Measurements from ENCODE around the gene MAEL.
"Not testable (repeated sequence)": the region's sequence is repeated elsewhere in the genome, so short reads cannot be mapped to it uniquely, and the experiment has no call there.

Gene MAEL

DNA sequence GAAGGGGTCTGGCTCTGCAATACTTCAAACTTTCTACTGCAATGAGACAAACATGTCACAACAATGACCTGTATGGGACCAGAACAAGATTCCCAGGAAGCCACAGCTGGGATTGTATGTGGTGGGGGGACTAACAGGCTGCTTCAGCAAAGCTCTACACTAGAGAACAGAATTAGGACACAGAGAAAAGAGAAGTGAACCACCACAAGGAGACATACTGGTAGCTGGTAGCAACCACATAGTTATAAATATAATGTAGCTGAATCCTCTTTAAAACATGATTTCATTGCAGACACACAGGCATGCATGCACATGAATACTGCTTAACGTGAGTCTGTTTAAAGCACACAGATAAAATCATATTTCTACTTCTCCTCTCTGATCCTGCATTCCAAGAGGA lies 10.3 kb upstream of the MAEL start:
- no peak for DNase-seq

- DNase-seq, result no peak
Measured at GRCh38 chr1:166980383-166980782, 8.7 kb upstream of the MAEL start.

- DNase-seq, result no peak
Measured at GRCh38 chr1:166980818-166981217, 8.3 kb upstream of the MAEL start.

DNA sequence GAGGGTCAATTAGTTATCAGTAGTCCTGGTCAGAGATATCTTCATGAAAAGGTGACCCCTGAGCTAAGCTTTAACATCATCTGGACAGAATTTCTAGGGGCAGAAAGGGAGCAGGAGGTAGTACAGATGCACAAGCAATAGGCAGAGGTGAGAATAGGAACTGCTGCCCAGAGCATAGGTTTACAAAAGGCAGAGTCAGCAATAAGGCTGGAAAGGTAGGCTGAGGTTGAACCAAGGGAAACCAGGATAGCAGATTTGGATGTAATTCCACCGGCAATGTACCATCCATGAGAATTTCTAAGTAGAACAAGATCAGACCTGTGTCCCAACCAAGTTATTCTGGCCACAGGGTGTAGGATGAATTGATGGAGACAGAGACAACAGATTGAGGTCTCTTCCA lies 7.5 kb upstream of the MAEL start:
- no peak for DNase-seq

- no peak for DNase-seq
Measured at GRCh38 chr1:166999075-166999474, 10.0 kb downstream of the MAEL start.

DNA sequence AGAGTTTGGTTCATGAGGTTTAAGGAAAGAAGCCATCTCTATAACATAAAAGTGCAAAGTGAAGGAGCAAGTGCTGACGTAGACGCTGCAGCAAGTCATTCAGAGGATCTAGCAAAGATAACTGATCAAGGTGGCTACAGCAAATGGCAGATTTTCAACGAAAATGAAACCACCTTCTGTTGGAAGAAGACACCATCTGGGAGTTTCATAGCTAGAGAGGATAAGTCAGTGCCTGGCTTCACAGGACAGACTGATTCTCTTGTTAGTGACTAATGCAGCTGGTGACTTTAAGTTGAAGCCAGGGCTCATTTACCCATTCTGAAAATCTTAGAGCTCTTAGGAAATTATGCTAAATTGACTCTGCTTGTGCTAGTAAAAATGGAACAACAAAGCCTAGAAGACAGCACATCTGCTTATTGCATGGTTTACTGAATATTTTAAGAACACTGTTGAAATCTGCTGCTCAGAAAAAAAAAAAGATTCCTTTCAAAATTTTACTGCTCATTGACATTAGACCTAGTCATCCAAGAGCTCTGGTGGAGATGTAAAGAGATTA lies 10.5 kb downstream of the MAEL start:
- no peak for DNase-seq

DNA sequence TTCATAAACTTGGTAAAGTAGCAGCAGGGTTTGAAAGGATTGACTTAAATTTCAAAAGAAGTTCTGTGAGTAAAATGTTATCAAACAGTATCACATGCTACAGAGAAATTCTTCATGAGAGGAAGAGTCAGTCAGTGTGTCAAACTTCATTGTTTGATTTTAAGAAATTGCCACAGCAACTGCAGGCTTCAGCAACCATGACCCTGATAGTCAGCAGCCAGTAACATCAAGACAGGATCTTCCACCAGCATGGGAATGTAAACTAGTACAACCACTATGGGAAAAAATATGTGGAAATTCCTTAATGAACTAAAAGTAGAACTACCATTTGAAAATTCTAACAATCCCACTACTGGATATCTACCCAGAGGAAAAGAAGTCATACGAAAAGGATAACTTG lies 11.5 kb downstream of the MAEL start:
- DNase-seq, result no peak

GRCh38 chr1:167002354-167002753 lies 13.3 kb downstream of the MAEL start:
- DNase-seq, result no peak

DNA sequence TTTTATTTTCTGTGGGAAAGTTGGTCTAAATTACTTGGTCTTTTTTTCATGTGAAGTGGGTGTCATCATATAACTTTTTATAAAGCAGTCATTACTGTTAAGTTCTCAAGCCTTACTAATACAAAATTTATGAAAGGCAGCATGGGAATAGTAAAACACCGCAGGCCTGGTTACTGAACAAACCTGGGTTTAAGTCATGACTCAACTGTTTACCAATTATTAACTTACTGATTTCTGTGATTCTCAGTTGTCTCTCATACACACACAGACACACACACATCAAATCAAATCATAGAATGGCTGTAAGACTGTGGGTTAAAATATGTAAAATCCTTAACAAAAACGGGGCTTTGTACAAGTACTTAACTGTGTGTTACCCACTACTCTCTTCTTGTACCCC lies 14.6 kb downstream of the MAEL start:
- no peak for DNase-seq

GRCh38 chr1:167011560-167012191 lies 22.6 kb downstream of the MAEL start:
- DNase-seq, result no peak

- no peak for DNase-seq
Measured at GRCh38 chr1:167012570-167012969, 23.5 kb downstream of the MAEL start.

DNA sequence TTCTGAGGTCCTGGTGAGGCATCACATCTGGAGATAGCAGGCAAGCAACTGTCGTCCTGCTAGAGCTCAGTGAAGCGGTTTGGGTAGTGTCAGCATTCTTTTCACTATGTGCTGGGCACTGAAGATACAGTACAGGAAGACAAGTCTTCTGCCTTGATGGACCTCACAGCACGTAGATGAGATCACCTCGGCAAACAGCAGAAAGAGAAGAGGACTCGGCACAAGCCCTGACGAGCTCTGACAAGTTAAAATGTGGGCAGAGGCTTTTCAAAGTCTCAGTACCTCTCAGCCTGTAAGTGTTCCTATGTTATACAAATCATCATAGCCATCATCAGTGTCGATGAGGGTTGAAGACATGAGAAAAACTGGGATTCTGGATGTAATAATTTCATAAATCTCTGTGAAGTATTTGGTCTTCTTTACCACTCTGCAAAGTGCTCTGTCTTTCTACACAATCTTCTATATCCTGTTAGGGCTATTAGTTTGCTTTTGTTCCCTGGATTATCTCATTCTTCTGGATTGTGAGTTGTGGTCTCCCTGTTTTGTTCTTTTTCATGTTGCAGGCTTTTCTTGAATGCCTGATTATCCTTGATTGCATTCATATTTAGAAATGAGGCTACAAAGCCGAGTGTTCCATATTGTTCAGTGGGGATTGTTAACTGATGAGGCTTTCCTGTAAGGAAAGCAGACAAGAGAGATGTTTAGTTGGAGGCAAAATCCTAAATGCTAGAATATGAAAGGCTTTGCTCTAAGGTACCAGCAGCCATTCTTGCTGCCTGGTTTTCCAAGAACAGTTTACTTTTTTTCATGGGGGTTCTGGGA lies 24.2 kb downstream of the MAEL start:
- no peak for DNase-seq

DNA sequence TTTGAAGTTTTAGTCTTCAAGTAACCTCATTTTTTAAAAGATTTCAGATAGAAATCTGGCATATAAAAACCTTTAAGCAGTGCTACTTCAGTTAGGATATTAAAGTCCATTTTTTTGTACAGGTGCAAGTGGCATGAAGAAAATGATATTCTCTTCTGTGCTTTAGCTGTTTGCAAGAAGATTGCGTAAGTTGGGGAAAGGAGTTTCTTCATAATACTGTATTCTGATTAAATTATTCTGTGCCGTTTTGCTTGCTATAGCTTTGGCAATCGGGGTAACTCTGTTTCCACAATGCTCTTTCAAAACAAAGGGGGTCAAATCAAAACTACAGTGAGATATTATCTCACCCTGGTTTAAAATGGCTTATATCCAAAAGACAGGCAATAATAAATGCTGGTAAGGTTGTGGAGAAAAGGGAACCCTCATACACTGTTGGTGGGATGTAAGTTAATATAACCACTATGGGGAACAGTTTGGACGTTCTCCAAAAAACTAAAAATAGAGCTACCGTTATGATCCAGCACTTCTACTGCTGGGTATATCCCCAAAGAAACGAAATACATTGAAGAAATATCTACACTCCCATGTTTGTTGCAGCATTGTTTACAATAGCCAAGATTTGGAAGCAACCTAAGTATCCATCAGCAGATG lies 27.1 kb downstream of the MAEL start:
- DNase-seq, result no peak

DNA sequence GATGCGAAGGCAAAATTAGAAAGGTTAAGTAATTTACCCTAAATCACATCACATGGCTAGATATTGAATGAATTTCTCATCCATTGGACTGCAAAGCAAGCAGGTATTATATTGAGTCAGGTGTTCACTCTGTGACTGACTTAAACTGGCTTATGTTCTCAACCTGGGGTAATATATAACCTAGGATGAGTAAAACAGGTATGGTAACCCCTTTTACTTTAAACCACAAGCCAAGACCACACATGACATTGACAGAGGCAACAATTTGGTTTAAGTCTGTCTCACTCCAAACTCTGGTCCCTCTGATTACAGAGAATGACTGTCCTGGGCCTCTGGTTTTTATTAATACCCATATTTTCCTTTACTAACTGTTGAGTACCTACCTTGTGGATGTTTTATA lies 33.3 kb downstream of the MAEL start:
- DNase-seq, result no peak

DNA sequence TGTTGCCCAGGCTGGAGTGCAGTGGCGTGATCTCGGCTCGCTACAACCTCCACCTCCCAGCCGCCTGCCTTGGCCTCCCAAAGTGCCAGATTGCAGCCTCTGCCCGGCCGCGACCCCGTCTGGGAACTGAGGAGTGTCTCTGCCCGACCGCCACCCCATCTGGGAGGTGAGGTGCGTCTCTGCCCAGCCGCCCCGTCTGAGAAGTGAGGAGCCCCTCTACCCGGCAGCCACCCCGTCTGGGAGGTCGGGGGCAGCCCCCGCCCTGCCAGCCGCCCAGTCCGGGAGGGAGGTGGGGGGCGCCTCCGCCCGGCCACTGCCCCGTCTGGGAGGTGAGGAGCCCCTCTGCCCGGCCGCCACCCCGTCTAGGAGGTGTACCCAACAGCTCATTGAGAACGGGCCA lies 40.5 kb downstream of the MAEL start:
- DNase-seq, result not testable (repeated sequence)

GRCh38 chr1:167033646-167034045 lies 44.6 kb downstream of the MAEL start:
- DNase-seq, result no peak

- DNase-seq, result peak; percentile 54 to 61
Measured at GRCh38 chr1:167043752-167044488, 54.8 kb downstream of the MAEL start.

- no peak for DNase-seq
Measured at GRCh38 chr1:167051907-167052306, 62.8 kb downstream of the MAEL start.

GRCh38 chr1:167052389-167052788 lies 63.3 kb downstream of the MAEL start:
- DNase-seq, result no peak

GRCh38 chr1:167054531-167054930 lies 65.5 kb downstream of the MAEL start:
- DNase-seq, result no peak

GRCh38 chr1:167054946-167055630 lies 66.0 kb downstream of the MAEL start:
- DNase-seq, result no peak

- DNase-seq, result no peak
Measured at GRCh38 chr1:167056529-167057231, 67.6 kb downstream of the MAEL start.
